ENCODE data around the gene APLP2.

DNA sequence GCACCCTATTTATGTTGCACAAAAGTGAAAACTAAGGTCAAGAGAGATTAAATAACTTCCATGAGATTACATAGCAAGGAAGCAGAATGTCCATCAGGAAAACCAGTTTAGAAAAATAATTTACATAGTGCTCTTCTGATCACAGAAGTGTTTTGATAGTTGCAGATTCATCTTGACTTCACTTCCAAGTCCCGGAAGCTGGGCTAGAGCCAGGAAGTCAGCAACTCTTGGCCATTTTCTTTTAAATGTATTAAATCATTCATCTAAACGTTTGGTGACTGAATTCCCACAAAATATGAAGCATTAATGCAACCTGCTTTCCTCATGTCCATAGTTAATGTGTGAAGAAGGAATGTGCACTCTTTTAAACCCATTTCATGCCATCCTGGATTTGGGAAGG lies 29.7 kb downstream of the APLP2 start:
- TF ChIP-seq, protein P1, sequence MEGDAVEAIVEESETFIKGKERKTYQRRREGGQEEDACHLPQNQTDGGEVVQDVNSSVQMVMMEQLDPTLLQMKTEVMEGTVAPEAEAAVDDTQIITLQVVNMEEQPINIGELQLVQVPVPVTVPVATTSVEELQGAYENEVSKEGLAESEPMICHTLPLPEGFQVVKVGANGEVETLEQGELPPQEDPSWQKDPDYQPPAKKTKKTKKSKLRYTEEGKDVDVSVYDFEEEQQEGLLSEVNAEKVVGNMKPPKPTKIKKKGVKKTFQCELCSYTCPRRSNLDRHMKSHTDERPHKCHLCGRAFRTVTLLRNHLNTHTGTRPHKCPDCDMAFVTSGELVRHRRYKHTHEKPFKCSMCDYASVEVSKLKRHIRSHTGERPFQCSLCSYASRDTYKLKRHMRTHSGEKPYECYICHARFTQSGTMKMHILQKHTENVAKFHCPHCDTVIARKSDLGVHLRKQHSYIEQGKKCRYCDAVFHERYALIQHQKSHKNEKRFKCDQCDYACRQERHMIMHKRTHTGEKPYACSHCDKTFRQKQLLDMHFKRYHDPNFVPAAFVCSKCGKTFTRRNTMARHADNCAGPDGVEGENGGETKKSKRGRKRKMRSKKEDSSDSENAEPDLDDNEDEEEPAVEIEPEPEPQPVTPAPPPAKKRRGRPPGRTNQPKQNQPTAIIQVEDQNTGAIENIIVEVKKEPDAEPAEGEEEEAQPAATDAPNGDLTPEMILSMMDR (IDR thresholded peaks at IDR 0.05; ENCODE audit: low read depth, low read length): no peak
- TF ChIP-seq EZH2phosphoT487 (IDR thresholded peaks at IDR 0.05; ENCODE audit: low read depth): no peak

Data from OCI-LY3 (cell line).